GM12878 (cell line): ENCODE results near the gene SASH1. TPM values are rescaled to one million over a fixed set of nuclear protein-coding genes. Genes with fewer than 3 reads are reported as not detected.

ENCODE experiments used
- ATF7 ChIP-seq: fragments of 450-650 bp; IDR thresholded peaks from 2 replicates; pipeline ENCODE4 v1.6.1; 2016; ENCODE audit warnings: low read depth, mild to moderate bottlenecking
- BACH1 ChIP-seq: fragments of 450-650 bp; IDR thresholded peaks from 2 replicates; pipeline ENCODE4 v1.6.1; 2017; ENCODE audit warnings: mild to moderate bottlenecking, borderline replicate concordance
- BCLAF1 ChIP-seq: fragments of 450-650 bp; IDR thresholded peaks from 2 replicates; pipeline ENCODE4 v1.6.1; 2017; ENCODE audit warnings: antibody characterized with exemption, mild to moderate bottlenecking, moderate library complexity
- BHLHE40 ChIP-seq, 2 experiments: fragments of 450-650 bp in 1 of 2; IDR thresholded peaks; 2 replicates each; pipeline ENCODE4 v1.6.1; 2011 to 2017; ENCODE audit warnings: low read depth in 2 of 2, borderline replicate concordance in 1 of 2, improper control_type of control experiment in 1 of 2, low read length in 1 of 2, mild to moderate bottlenecking in 1 of 2
- IKZF1 ChIP-seq: fragments of 450-650 bp; conservative IDR thresholded peaks from 2 replicates; pipeline ENCODE4 v1.6.1; 2017; ENCODE audit warnings: antibody characterized with exemption, mild to moderate bottlenecking
- IRF4 ChIP-seq: IDR thresholded peaks from 2 replicates; pipeline ENCODE4 v1.6.1; 2011; ENCODE audit warnings: low read depth, low read length
- KAT2A ChIP-seq: conservative IDR thresholded peaks from 2 replicates; pipeline ENCODE4 v1.6.1; 2011; ENCODE audit warnings: low read depth, low read length; ENCODE audit not compliant: control insufficient read depth
- LARP7 ChIP-seq: fragments of 450-650 bp; IDR thresholded peaks from 2 replicates; pipeline ENCODE4 v1.6.1; 2017; ENCODE audit warnings: mild to moderate bottlenecking
- RAD21 ChIP-seq: IDR thresholded peaks from 2 replicates; pipeline ENCODE4 v1.6.1; 2011; ENCODE audit warnings: mild to moderate bottlenecking, low read depth, low read length, moderate library complexity; ENCODE audit not compliant: insufficient read depth
- RB1 ChIP-seq: fragments of 450-650 bp; formaldehyde crosslinking; IDR thresholded peaks from 2 replicates; pipeline ENCODE4 v1.6.1; 2017; ENCODE audit warnings: mild to moderate bottlenecking, borderline replicate concordance
- RCOR1 ChIP-seq: conservative IDR thresholded peaks from 2 replicates; pipeline ENCODE4 v1.6.1; 2012; ENCODE audit warnings: low read depth, low read length, improper control_type of control experiment
- SMAD5 ChIP-seq: IDR thresholded peaks from 2 replicates; pipeline ENCODE4 v1.6.1; 2016; ENCODE audit warnings: antibody characterized with exemption, low read depth
- STAT3 ChIP-seq: IDR thresholded peaks from 2 replicates; pipeline ENCODE4 v1.6.1; 2011; ENCODE audit warnings: low read depth, low read length, improper control_type of control experiment
- YY1 ChIP-seq: IDR thresholded peaks from 2 replicates; pipeline ENCODE4 v1.6.1; 2011; ENCODE audit warnings: low read depth, mild to moderate bottlenecking, low read length
- ZNF207 ChIP-seq: fragments of 450-650 bp; IDR thresholded peaks from 2 replicates; pipeline ENCODE4 v1.6.1; 2014; ENCODE audit warnings: antibody characterized with exemption, mild to moderate bottlenecking, borderline replicate concordance
- polyA plus RNA-seq, 11 experiments: library from polyadenylated mRNA; depleted of rRNA in 4 of 11; unstranded in 6 of 11; stranded (reverse) in 5 of 11; fragments of >200 nt; fragmentation: Nextera tagmentation in 4 of 11; fragmentation: Illumina TruSeq in 1 of 11; extraction: Ambion mirVana in 4 of 11; extraction: Trizol in 1 of 11; gene quantifications; 1 replicate in 1 of 11; 2 replicates in 10 of 11; pipeline versions ENCODE4 v1.2.1 to v1.2.3, GENCODE V29; 2011 to 2016; ENCODE audit warnings: inconsistent platforms in 2 of 11, missing spikeins in 2 of 11, low read depth in 1 of 11
- total RNA-seq, 4 experiments: library from RNA; depleted of rRNA in 3 of 4; stranded (reverse); fragments of >200 nt in 3 of 4; fragmentation: Illumina TruSeq in 1 of 4; extraction: Trizol in 1 of 4; gene quantifications; 2 replicates each; pipeline versions ENCODE4 v1.2.1 to v1.2.3, GENCODE V29; 2013 to 2021
- TF ChIP-seq, protein P1 (sequence below): fragments of 450-650 bp; IDR thresholded peaks from 2 replicates; pipeline ENCODE4 v1.6.1; 2017; ENCODE audit warnings: mild to moderate bottlenecking, moderate library complexity
- TF ChIP-seq, protein P2 (sequence below): fragments of 450-650 bp; IDR thresholded peaks from 2 replicates; pipeline ENCODE4 v1.6.1; 2016; ENCODE audit warnings: mild to moderate bottlenecking
- TF ChIP-seq, protein P3 (sequence below): fragments of 450-650 bp; IDR thresholded peaks from 2 replicates; pipeline ENCODE4 v1.6.1; 2017; ENCODE audit warnings: mild to moderate bottlenecking

Gene SASH1
- total and polyA plus RNA-seq, 10 of the 15 experiments (the other 5 are each of a cell fraction or from before 2014, with no cell fraction given) = 0.01 to 0.73 (median 0.14) TPM; not detected in 4

DNA sequence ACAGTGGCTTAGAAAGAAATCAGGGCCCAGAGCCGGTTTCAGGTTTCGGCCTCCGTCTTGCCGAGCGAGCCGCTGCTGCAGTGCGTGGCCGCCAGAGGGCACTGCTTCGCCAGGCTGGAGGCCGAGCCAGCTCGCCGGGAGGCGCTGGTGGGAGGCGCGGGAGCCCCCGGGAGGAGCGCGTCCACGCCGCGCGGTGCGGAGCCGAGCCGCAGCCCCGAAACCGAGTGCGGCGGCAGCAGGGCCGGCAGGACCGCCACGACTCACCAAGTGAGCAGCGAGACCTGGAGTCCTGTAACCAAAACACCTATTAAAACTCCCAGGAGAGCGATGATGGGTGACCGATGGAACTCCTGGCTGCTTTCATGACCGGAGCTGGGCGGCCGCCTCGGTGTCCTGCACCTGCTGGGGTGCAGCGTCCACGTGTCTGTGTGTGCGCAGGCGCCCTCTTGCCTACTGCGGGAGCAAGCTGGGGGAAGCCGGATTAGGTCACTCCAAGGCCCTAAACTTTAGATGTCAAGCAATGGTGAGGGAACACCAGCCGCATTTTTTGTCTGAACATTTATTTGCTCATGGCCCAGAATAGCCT, 217.3 kb downstream of the SASH1 start (continued):
- TF ChIP-seq IRF4 (no peak), YY1 (peak; percentile 71), SMAD5 (no peak), STAT3 (no peak), IKZF1 (peak; percentile 69), LARP7 (peak; percentile 78), BACH1 (0 out of 2 replicates have a peak, but pooled peaks have one; percentile 30), RAD21 (peak; percentile 89), BHLHE40 (IDR thresholded peaks at IDR 0.05; ENCODE audit: borderline replicate concordance in 1 of 2, low read depth in 2 of 2, low read length in 1 of 2) (peak in 1 of 2 experiments; percentile 30; a peak in 1 of 4 replicates), ZNF207 (peak; percentile 71; the same call in 1 of the 2 replicates), KAT2A (no peak), BCLAF1 (0 out of 2 replicates have a peak, but pooled peaks have one; percentile 23), RB1 (peak; percentile 80; the same call in 1 of the 2 replicates), ATF7 (no peak), RCOR1 (no peak)
- TF ChIP-seq, protein P1, sequence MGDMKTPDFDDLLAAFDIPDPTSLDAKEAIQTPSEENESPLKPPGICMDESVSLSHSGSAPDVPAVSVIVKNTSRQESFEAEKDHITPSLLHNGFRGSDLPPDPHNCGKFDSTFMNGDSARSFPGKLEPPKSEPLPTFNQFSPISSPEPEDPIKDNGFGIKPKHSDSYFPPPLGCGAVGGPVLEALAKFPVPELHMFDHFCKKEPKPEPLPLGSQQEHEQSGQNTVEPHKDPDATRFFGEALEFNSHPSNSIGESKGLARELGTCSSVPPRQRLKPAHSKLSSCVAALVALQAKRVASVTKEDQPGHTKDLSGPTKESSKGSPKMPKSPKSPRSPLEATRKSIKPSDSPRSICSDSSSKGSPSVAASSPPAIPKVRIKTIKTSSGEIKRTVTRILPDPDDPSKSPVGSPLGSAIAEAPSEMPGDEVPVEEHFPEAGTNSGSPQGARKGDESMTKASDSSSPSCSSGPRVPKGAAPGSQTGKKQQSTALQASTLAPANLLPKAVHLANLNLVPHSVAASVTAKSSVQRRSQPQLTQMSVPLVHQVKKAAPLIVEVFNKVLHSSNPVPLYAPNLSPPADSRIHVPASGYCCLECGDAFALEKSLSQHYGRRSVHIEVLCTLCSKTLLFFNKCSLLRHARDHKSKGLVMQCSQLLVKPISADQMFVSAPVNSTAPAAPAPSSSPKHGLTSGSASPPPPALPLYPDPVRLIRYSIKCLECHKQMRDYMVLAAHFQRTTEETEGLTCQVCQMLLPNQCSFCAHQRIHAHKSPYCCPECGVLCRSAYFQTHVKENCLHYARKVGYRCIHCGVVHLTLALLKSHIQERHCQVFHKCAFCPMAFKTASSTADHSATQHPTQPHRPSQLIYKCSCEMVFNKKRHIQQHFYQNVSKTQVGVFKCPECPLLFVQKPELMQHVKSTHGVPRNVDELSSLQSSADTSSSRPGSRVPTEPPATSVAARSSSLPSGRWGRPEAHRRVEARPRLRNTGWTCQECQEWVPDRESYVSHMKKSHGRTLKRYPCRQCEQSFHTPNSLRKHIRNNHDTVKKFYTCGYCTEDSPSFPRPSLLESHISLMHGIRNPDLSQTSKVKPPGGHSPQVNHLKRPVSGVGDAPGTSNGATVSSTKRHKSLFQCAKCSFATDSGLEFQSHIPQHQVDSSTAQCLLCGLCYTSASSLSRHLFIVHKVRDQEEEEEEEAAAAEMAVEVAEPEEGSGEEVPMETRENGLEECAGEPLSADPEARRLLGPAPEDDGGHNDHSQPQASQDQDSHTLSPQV = peak; percentile 68; the same call in 1 of the 2 replicates
- TF ChIP-seq, protein P2, sequence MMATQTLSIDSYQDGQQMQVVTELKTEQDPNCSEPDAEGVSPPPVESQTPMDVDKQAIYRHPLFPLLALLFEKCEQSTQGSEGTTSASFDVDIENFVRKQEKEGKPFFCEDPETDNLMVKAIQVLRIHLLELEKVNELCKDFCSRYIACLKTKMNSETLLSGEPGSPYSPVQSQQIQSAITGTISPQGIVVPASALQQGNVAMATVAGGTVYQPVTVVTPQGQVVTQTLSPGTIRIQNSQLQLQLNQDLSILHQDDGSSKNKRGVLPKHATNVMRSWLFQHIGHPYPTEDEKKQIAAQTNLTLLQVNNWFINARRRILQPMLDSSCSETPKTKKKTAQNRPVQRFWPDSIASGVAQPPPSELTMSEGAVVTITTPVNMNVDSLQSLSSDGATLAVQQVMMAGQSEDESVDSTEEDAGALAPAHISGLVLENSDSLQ = no peak
- TF ChIP-seq, protein P3, sequence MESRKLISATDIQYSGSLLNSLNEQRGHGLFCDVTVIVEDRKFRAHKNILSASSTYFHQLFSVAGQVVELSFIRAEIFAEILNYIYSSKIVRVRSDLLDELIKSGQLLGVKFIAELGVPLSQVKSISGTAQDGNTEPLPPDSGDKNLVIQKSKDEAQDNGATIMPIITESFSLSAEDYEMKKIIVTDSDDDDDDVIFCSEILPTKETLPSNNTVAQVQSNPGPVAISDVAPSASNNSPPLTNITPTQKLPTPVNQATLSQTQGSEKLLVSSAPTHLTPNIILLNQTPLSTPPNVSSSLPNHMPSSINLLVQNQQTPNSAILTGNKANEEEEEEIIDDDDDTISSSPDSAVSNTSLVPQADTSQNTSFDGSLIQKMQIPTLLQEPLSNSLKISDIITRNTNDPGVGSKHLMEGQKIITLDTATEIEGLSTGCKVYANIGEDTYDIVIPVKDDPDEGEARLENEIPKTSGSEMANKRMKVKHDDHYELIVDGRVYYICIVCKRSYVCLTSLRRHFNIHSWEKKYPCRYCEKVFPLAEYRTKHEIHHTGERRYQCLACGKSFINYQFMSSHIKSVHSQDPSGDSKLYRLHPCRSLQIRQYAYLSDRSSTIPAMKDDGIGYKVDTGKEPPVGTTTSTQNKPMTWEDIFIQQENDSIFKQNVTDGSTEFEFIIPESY = no peak
